Endothelial cell (in vitro differentiated cells): ENCODE results near the gene IL12RB2. TPM values are rescaled to one million over a fixed set of nuclear protein-coding genes. Genes with fewer than 3 reads are reported as not detected.
A peak's percentile ranks its signal among the peaks of the same experiment; 100 is the strongest.

Experiments
- DNase-seq: peaks from one replicate; pipeline ENCODE4 v3.0.0; 2021; ENCODE audit warnings: low spot score
- H3K27ac Mint-ChIP-seq: one replicate; pipeline ENCODE4 v1.8.0; 2021; ENCODE audit warnings: mixed read lengths, inconsistent platforms; ENCODE audit not compliant: unreplicated experiment
- H3K27me3 Mint-ChIP-seq: one replicate; pipeline ENCODE4 v1.8.0; 2021; ENCODE audit warnings: mild to moderate bottlenecking, moderate library complexity, mixed read lengths, inconsistent platforms; ENCODE audit not compliant: unreplicated experiment
- H3K36me3 Mint-ChIP-seq: one replicate; pipeline ENCODE4 v1.8.0; 2021; ENCODE audit warnings: mild to moderate bottlenecking, low read depth, mixed read lengths, inconsistent platforms; ENCODE audit not compliant: unreplicated experiment
- H3K4me1 Mint-ChIP-seq: one replicate; pipeline ENCODE4 v1.8.0; 2021; ENCODE audit warnings: mild to moderate bottlenecking, mixed read lengths, inconsistent platforms; ENCODE audit not compliant: unreplicated experiment
- H3K4me3 Mint-ChIP-seq: one replicate; pipeline ENCODE4 v1.8.0; 2021; ENCODE audit warnings: mild to moderate bottlenecking, mixed read lengths, inconsistent platforms; ENCODE audit not compliant: unreplicated experiment
- H3K9me3 Mint-ChIP-seq: one replicate; pipeline ENCODE4 v1.8.0; 2021; ENCODE audit warnings: mixed read lengths, inconsistent platforms; ENCODE audit not compliant: unreplicated experiment
- CTCF ChIP-seq: fragments of 200-600 bp; sonication (generic); IDR thresholded peaks from one replicate; pipeline ENCODE4 v1.5.0; 2021; ENCODE audit warnings: antibody characterized with exemption; ENCODE audit not compliant: unreplicated experiment
- long read RNA-seq: library from polyadenylated mRNA; unstranded; transcript quantifications from one replicate; pipeline ENCODE4 v2.0.0, GENCODE V29; 2020; ENCODE audit not compliant: unreplicated experiment
- total RNA-seq: library from RNA; stranded (reverse); fragmentation: NEBNext Ultra II Directional; extraction: Animal tissue kit (Norgen Biotek cat#: 25700); gene quantifications from one replicate; pipeline ENCODE4 v1.2.1, GENCODE V29; 2021; ENCODE audit not compliant: unreplicated experiment

Gene IL12RB2, protein sequence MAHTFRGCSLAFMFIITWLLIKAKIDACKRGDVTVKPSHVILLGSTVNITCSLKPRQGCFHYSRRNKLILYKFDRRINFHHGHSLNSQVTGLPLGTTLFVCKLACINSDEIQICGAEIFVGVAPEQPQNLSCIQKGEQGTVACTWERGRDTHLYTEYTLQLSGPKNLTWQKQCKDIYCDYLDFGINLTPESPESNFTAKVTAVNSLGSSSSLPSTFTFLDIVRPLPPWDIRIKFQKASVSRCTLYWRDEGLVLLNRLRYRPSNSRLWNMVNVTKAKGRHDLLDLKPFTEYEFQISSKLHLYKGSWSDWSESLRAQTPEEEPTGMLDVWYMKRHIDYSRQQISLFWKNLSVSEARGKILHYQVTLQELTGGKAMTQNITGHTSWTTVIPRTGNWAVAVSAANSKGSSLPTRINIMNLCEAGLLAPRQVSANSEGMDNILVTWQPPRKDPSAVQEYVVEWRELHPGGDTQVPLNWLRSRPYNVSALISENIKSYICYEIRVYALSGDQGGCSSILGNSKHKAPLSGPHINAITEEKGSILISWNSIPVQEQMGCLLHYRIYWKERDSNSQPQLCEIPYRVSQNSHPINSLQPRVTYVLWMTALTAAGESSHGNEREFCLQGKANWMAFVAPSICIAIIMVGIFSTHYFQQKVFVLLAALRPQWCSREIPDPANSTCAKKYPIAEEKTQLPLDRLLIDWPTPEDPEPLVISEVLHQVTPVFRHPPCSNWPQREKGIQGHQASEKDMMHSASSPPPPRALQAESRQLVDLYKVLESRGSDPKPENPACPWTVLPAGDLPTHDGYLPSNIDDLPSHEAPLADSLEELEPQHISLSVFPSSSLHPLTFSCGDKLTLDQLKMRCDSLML
- total RNA-seq, result 0.36 TPM
- long read RNA-seq, result 0 reads

DNA sequence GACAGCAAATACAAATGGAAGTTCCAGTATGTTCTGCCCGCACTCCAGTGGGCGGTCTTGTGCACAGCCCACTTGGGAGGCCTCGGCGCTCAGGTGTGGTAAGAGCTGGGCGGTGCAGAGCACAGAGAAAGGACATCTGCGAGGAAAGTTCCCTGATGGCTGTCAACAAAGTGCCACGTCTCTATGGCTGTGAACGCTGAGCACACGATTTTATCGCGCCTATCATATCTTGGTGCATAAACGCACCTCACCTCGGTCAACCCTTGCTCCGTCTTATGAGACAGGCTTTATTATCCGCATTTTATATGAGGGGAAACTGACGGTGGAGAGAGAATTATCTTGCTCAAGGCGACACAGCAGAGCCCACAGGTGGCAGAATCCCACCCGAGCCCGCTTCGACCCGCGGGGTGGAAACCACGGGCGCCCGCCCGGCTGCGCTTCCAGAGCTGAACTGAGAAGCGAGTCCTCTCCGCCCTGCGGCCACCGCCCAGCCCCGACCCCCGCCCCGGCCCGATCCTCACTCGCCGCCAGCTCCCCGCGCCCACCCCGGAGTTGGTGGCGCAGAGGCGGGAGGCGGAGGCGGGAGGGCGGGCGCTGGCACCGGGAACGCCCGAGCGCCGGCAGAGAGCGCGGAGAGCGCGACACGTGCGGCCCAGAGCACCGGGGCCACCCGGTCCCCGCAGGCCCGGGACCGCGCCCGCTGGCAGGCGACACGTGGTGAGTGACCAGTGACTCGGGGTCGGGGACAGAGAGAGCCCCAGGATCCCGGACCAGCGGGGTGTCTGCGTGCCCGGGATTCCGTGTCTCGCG, at the start of gene IL12RB2:
IL12RB2 (plus strand) TSS at position 623 of the 810 bp plus-strand sequence. CDS start 12,496 bp downstream, outside the sequence.
- no peak for TF ChIP-seq CTCF
- no peak within 1 kb of the TSS for H3K27ac Mint-ChIP-seq
- peaks cover 4% of the 10 kb centered on the region for H3K27me3 Mint-ChIP-seq
- H3K4me3 Mint-ChIP-seq, result peak within 1 kb of the TSS; percentile 85
- peak; percentile 13 for DNase-seq
- no peaks in the 10 kb centered on the region for H3K4me1 Mint-ChIP-seq
- H3K36me3 Mint-ChIP-seq, result no peaks in the 10 kb centered on the region
- H3K9me3 Mint-ChIP-seq, result no peaks in the 10 kb centered on the region

DNA sequence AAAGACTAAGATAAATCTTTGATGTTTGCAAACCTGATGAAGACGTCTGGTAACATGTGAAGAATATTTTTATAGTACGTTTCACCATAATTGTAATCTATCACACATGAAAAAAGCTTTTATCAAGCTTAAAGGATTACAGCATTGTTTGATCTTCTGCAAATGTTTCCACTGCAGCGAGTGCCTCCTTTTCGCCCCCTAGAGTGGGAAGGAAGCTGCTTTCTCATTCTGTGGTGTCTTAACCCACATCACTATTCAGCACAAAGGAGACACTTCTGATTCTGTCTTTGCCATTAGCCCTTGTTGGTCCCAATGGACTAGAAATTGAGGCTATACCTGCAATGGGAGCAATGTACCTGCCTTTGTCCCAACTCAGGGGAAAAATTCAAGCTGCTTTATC, 46.0 kb upstream of the IL12RB2 start:
- Mint-ChIP-seq H3K27ac (no peak overlapping the region), H3K27me3 (peaks cover 1% of the 10 kb centered on the region), H3K36me3 (no peaks in the 10 kb centered on the region), H3K9me3 (no peaks in the 10 kb centered on the region), H3K4me1 (peaks cover 23% of the 10 kb centered on the region), H3K4me3 (no peak overlapping the region)
- no peak for TF ChIP-seq CTCF
- DNase-seq, result no peak

GRCh38 chr1:67262735-67263134, 44.9 kb upstream of the IL12RB2 start:
- no peak overlapping the region for H3K27ac Mint-ChIP-seq
- no peak overlapping the region for H3K4me3 Mint-ChIP-seq
- no peak for TF ChIP-seq CTCF
- no peaks in the 10 kb centered on the region for H3K36me3 Mint-ChIP-seq
- peaks cover 4% of the 10 kb centered on the region for H3K27me3 Mint-ChIP-seq
- H3K9me3 Mint-ChIP-seq, result no peaks in the 10 kb centered on the region
- peaks cover 23% of the 10 kb centered on the region for H3K4me1 Mint-ChIP-seq
- no peak for DNase-seq

DNA sequence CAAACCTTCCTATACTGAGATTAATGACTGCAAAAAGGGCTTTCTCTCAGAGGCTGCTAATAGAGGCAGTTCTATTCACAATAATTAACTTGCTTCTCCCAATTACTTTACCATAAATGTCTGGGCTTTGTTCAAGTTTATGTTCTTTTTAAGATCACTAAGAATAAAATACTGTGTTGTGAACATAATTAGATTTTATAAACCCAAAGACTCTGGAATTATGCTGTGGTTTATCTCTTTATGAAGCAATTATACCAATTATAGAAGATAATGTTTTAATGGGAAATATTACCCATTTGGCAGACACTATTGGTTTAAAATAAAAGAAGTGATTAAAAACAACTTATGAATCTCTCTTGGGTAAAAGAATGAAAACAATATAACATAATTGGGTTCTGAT, 43.5 kb upstream of the IL12RB2 start:
- no peaks in the 10 kb centered on the region for H3K36me3 Mint-ChIP-seq
- TF ChIP-seq CTCF, result no peak

More for the DNA sequence above, 43.5 kb upstream of the IL12RB2 start:
- H3K27me3 Mint-ChIP-seq, result peaks cover 3% of the 10 kb centered on the region
- H3K4me3 Mint-ChIP-seq, result no peak overlapping the region
- peaks cover 14% of the 10 kb centered on the region for H3K4me1 Mint-ChIP-seq
- no peak for DNase-seq
- no peak overlapping the region for H3K27ac Mint-ChIP-seq
- H3K9me3 Mint-ChIP-seq, result no peaks in the 10 kb centered on the region
